NCI-H2227 (cell line): ENCODE measurements around the gene PDIA6.
"Not testable (repeated sequence)": the region's sequence is repeated elsewhere in the genome, so short reads cannot be mapped to it uniquely, and the experiment has no call there.

Experiments
- DNase-seq: peaks from one replicate; lab custom pipeline; 2025; ENCODE audit not compliant: unreplicated experiment; lab: John Stamatoyannopoulos, UW

Gene PDIA6

GRCh38 chr2:10783421-10783820 lies 29.2 kb downstream of the PDIA6 start:
- no peak for DNase-seq

GRCh38 chr2:10781746-10782145 lies 30.8 kb downstream of the PDIA6 start:
- DNase-seq = no peak

- DNase-seq = not testable (repeated sequence)
Observed at GRCh38 chr2:10780821-10781220, 31.8 kb downstream of the PDIA6 start.

GRCh38 chr2:10780491-10780820 lies 32.1 kb downstream of the PDIA6 start:
- no peak for DNase-seq

GRCh38 chr2:10779776-10780490 lies 32.7 kb downstream of the PDIA6 start:
- no peak for DNase-seq

DNA sequence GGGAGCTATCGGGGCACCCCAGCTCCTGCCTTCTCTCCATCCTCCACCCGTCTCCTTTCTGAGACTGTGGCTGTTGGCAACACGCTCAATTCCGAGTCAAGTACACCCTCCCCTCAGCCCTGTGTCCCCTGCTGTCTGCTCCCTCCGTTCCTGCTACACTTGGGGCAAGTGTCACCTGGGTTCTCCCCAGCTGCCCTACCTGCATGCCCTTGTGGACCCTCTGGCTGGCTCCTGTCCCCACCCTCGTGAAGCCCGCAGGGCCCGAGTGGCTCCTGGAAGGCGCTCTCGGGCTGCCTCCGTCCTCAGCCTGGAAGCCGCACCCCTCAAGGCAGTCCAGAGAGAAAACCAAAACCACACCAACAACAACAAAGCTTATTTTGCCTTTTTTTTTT lies 33.9 kb downstream of the PDIA6 start:
- no peak for DNase-seq

- no peak for DNase-seq
Observed at GRCh38 chr2:10777842-10778723, 34.5 kb downstream of the PDIA6 start.

GRCh38 chr2:10777111-10777841 lies 35.3 kb downstream of the PDIA6 start:
- no peak for DNase-seq

DNA sequence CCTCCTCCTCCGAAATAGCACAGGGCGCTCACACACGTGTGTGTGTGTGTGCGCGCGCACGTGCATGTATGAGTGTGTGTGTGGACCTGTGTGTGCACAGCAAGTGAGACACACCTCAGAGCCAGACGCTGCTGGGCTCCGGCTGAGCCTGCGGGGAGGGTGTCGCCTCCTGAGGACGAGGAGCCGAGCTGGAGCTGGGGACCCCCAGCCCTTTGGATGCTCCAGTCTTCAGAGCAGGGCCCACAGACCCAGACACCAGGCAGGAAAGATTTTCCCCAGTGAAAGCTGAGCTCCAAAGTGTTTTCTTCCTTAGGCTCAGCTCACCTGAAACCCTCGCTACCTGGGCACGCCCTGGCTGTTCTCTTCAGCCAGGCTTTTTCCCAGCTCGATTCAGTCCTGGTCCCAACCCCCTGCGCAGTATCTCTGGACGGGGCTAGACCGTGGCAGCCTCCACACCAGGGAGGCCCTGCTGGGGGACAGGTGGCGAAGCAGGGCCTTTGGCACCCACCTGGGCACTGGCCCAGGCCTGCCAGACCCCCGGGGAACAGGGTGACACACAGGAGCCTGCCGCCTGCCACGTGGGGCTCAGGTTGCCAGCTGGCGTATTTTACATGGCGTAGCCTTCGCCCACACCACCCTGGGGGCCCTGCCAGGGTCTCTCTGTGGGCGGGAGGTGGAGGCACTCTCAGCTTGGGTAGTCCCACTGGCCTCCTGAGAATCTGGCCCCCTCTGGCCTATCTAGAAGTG lies 36.2 kb downstream of the PDIA6 start:
- no peak for DNase-seq

DNA sequence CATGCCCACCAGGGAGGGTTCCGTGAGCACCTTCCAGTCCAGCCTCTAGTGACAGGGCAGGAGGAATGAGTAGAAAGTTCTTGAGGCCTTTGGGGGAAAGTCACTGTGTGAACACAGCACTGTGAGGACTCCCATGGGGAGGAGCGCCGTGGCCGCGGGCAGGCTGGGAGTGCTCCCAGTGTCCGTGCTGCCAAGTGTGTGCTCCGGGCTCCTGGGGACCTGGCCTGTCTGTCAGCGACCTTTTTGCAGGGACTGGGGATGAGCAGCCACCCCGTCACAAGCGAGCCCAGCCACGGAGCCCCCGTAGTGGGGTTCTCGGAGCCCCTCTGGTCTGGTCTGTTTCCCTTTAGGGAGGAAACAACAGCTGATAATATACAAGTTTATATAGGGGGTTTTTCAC lies 36.8 kb downstream of the PDIA6 start:
- DNase-seq = no peak

GRCh38 chr2:10775021-10775780 lies 37.4 kb downstream of the PDIA6 start:
- no peak for DNase-seq

GRCh38 chr2:10774394-10774793 lies 38.2 kb downstream of the PDIA6 start:
- no peak for DNase-seq

- DNase-seq = no peak
Observed at GRCh38 chr2:10773821-10774341, 38.7 kb downstream of the PDIA6 start.

GRCh38 chr2:10772868-10773215 lies 39.7 kb downstream of the PDIA6 start:
- no peak for DNase-seq

GRCh38 chr2:10772201-10772867 lies 40.3 kb downstream of the PDIA6 start:
- no peak for DNase-seq

DNA sequence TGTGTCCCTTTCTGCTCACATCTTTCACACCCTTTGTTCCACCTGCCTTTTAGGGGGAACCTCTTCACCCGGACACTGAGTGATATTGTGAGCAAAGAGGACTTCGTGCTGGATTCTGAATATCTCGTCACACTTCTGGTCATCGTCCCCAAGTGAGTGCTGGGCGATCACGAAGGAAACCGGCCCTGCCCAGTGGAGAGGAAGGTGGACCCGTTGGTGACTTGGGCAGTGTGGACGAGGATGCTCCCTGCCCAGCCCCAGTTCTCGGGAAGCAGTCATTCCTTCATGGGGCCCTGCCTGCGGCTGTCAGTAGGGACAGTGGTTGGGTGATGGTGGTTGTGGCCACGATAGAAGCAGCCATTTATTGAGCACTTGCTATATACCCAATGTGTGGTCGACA lies 40.8 kb downstream of the PDIA6 start:
- no peak for DNase-seq

DNA sequence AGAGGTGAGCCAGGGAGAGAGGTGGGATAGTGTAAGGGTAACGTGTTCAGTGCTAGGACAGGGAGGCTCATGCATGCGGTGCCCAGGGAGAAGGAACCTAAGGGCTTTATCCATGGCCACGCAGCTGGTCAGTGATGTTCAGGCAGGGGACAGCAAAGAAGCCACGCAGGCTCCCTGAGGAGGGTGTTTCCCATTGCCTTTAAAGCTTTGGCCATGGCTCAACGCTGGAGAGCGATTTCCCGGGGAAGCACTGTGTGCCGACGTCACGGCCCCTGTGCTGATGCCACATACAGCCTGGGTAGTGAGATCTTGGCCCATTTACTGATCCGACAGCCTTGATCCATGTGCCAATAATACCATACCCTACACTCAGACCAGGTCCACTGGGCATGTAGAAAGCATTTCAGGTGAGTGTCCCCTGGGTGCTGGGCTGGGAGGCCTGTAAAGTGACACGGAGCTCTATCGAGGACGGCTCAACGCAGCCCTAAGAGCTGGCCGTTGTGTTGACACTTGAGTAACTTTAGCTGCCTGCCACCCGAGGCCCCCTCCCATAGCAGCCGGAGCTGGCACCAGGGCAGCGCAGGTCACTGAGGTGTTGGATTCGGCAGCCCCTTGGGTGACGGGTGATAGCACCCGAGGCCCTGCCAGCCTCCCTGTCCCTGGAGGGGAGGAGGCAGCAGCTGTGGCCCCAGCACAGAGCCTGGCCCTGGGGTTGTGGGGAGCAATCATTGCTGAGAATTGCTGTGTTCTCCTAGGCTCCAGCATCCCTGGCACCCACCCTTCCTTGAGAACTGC lies 41.4 kb downstream of the PDIA6 start:
- DNase-seq = no peak

DNA sequence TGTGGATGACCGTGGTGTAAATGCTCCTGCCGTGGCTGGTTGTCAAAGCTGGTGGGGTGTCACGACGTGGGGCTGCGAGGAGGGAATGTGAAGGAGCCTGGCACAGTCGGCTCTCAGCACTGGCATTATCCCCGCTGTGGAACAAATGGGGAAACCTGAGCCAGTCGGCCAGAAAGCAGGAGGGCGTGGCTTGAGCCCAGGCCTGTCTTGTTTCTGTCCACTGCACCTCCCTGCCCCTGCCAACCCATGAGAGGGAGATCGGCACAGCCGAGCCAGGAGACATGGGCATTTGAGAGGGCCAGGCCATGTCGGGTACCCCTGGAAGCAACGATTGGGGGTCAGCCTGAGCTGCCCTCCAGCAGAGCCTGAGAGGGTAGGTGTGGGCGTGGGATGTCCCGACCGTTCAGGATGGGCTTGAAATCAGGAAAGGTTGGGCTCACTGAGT lies 44.5 kb downstream of the PDIA6 start:
- DNase-seq = no peak

GRCh38 chr2:10765914-10766313 lies 46.7 kb downstream of the PDIA6 start:
- DNase-seq = no peak
